Measurements from ENCODE around the gene TCF25. TPM values are rescaled to one million over a fixed set of nuclear protein-coding genes. Genes with fewer than 3 reads are reported as not detected.
A peak's percentile ranks its signal among the peaks of the same experiment; 100 is the strongest.
"Not testable (repeated sequence)": the region's sequence is repeated elsewhere in the genome, so short reads cannot be mapped to it uniquely, and the experiment has no call there.

Gene TCF25
- polyA plus RNA-seq (2013, experiment 1 of 2), result 136 TPM
- polyA plus RNA-seq (2013, experiment 2 of 2), result 136 TPM

DNA sequence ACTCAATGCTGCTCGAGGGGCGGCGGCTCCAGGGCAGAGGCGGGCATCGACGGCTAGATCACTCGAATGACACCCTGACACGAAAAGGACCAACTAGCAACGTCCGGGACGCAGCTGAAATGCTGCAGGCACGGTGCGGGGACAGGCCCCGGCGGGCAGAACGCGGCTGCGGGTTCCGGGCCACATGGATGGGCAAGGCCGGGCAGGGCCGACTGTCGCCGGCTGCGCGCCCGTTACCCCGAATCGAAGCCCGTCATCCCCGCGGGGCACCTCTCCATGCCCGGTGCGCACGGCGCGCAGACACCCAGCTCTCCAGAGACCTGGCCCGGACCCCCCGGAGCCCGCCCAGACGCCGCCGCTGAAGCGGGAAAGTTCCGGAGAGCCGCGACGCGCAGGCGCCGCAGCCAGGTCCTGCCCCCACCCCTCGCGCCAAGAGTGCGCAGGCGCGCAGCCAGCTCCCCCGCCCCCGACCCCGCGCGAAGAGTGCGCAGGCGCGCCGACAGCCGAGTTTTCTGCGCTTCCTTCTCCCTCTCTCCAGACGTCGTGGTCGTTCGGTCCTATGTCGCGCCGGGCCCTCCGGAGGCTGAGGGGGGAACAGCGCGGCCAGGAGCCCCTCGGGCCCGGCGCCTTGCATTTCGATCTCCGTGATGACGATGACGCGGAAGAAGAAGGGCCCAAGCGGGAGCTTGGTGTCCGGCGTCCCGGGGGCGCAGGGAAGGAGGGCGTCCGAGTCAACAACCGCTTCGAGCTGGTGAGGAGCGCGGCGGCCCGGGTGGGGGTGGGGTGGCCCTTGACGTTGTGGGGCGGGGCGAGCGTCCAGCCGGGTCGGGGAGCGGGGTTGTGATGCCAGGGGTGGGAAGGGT, at the start of gene TCF25:
Gene TCF25, plus strand, starts transcription at position 484 of the 863 bp plus-strand sequence. Its CDS starts 76 bp downstream, at position 560.
- peak; percentile 95 for DNase-seq (ENCODE audit: low spot score)
- peak within 1 kb of the TSS; percentile 99 for H3K9ac ChIP-seq (ENCODE audit: low read depth, low read length, poor library complexity)
- no peaks in the 10 kb centered on the region for H3K79me1 ChIP-seq (ENCODE audit: low read depth, low read length)
- H2BK120ac ChIP-seq (ENCODE audit: low read depth, low read length), result peak within 1 kb of the TSS; percentile 81
- H3K9me3 ChIP-seq (replicated peaks in 1 of 2; ENCODE audit: control insufficient read depth in 2 of 2, insufficient read depth in 1 of 2, low read depth in 1 of 2, low read length in 2 of 2), result peaks cover 2 to 12% of the 10 kb centered on the region in 2 donors
- peak within 1 kb of the TSS; percentile 99 for H3K23ac ChIP-seq (ENCODE audit: low read depth, low read length, poor library complexity)
- H2BK5ac ChIP-seq (ENCODE audit: low read length), result peak within 1 kb of the TSS; percentile 98
- peak within 1 kb of the TSS; percentile 92 for H4K8ac ChIP-seq (ENCODE audit: low read depth, low read length)
- H2AFZ ChIP-seq (ENCODE audit: low read length), result peak within 1 kb of the TSS; percentile 98
- H2AK5ac ChIP-seq (ENCODE audit: low read depth, low read length), result peak within 1 kb of the TSS; percentile 99
- no peaks in the 10 kb centered on the region for H3K27me3 ChIP-seq (ENCODE audit: control insufficient read depth in 3 of 3, insufficient read depth in 3 of 3, low read depth in 1 of 3, low read length in 3 of 3)
- H3K4ac ChIP-seq (ENCODE audit: low read length), result peak within 1 kb of the TSS; percentile 93
- peak within 1 kb of the TSS; percentile 85 for H4K91ac ChIP-seq (ENCODE audit: low read depth, low read length, poor library complexity)
- peak within 1 kb of the TSS; percentile 97 for H3K14ac ChIP-seq (ENCODE audit: low read length)
- peak within 1 kb of the TSS; percentile 99 for H3K27ac ChIP-seq (replicated peaks; ENCODE audit: low read length)
- peaks cover 5 to 8% of the 10 kb centered on the region in 2 donors for H3K4me1 ChIP-seq (ENCODE audit: control insufficient read depth in 2 of 2, insufficient read depth in 1 of 2, low read depth in 1 of 2, low read length in 2 of 2)
- peak within 1 kb of the TSS; percentile 93 for H3K4me2 ChIP-seq (ENCODE audit: insufficient read depth, low read length, poor library complexity, severe bottlenecking)
- H2BK12ac ChIP-seq (ENCODE audit: low read length), result peak within 1 kb of the TSS; percentile 41
- peak within 1 kb of the TSS; percentile 99 for H3K18ac ChIP-seq (ENCODE audit: low read length)
- H2BK15ac ChIP-seq (ENCODE audit: low read length), result peak within 1 kb of the TSS; percentile 67
- H3K36me3 ChIP-seq (replicated peaks in 1 of 2; ENCODE audit: control insufficient read depth in 2 of 2, insufficient read depth in 2 of 2, low read length in 2 of 2), result peaks cover 6 to 38% of the 10 kb centered on the region in 2 donors
- H3K4me3 ChIP-seq (ENCODE audit: low read length in 2 of 2), result peak within 1 kb of the TSS; percentile 86 to 95
- no CpG with 5 or more reads among the region's 104 CpGs for WGBS, 2 donors (ENCODE audit: extremely low coverage in 2 of 2, insufficient read length in 2 of 2, insufficient replicate concordance in 1 of 2)

DNA sequence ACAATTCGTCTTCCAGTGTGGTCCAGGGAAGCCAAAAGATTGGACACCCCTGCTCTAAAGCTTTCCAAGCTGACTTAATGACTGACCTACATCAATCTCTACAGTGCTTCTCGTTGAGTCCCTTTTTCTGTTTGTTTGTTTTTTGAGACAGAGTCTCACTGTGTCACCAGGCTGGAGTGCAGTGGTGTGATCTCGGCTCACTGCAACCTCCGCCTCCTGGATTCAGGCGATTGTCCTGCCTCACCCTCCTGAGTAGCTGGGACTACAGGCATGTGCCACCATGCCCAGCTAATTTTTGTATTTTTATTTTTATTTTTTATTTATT, 49.6 kb upstream of the TCF25 start:
- DNase-seq (ENCODE audit: low spot score), result not testable (repeated sequence)

GRCh38 chr16:89826531-89827382, 46.6 kb upstream of the TCF25 start:
- H3K4me2 ChIP-seq (ENCODE audit: insufficient read depth, low read length, poor library complexity, severe bottlenecking), result no peak overlapping the region
- no peak overlapping the region for H2AFZ ChIP-seq (ENCODE audit: low read length)
- no peak overlapping the region for H3K27ac ChIP-seq (replicated peaks; ENCODE audit: low read length)
- H2BK12ac ChIP-seq (ENCODE audit: low read length), result no peak overlapping the region
- peaks cover 0 to 3% of the 10 kb centered on the region in 2 donors for H3K36me3 ChIP-seq (replicated peaks in 1 of 2; ENCODE audit: control insufficient read depth in 2 of 2, insufficient read depth in 2 of 2, low read length in 2 of 2)
- no peak overlapping the region for H3K9ac ChIP-seq (ENCODE audit: low read depth, low read length, poor library complexity)
- H4K8ac ChIP-seq (ENCODE audit: low read depth, low read length), result no peak overlapping the region
- no peak overlapping the region for H3K18ac ChIP-seq (ENCODE audit: low read length)
- H3K4me3 ChIP-seq (ENCODE audit: low read length in 2 of 2), result peak overlapping the region in 1 of 2 donors; percentile 63
- H2BK5ac ChIP-seq (ENCODE audit: low read length), result no peak overlapping the region
- no peak overlapping the region for H2BK120ac ChIP-seq (ENCODE audit: low read depth, low read length)
- H3K14ac ChIP-seq (ENCODE audit: low read length), result no peak overlapping the region
- H3K4ac ChIP-seq (ENCODE audit: low read length), result no peak overlapping the region
- no peak for DNase-seq (ENCODE audit: low spot score)
- no CpG with 5 or more reads among the region's 26 CpGs for WGBS, 2 donors (ENCODE audit: extremely low coverage in 2 of 2, insufficient read length in 2 of 2, insufficient replicate concordance in 1 of 2)
- H4K91ac ChIP-seq (ENCODE audit: low read depth, low read length, poor library complexity), result no peak overlapping the region
- H3K27me3 ChIP-seq (ENCODE audit: control insufficient read depth in 3 of 3, insufficient read depth in 3 of 3, low read depth in 1 of 3, low read length in 3 of 3), result no peaks in the 10 kb centered on the region
- H3K79me1 ChIP-seq (ENCODE audit: low read depth, low read length), result no peaks in the 10 kb centered on the region
- H2AK5ac ChIP-seq (ENCODE audit: low read depth, low read length), result peak overlapping the region; percentile 35
- H2BK15ac ChIP-seq (ENCODE audit: low read length), result no peak overlapping the region
- peaks cover 8 to 26% of the 10 kb centered on the region in 2 donors for H3K4me1 ChIP-seq (ENCODE audit: control insufficient read depth in 2 of 2, insufficient read depth in 1 of 2, low read depth in 1 of 2, low read length in 2 of 2)
- no peaks in the 10 kb centered on the region for H3K9me3 ChIP-seq (replicated peaks in 1 of 2; ENCODE audit: control insufficient read depth in 2 of 2, insufficient read depth in 1 of 2, low read depth in 1 of 2, low read length in 2 of 2)
- no peak overlapping the region for H3K23ac ChIP-seq (ENCODE audit: low read depth, low read length, poor library complexity)

More for the DNA sequence above, 49.6 kb upstream of the TCF25 start:
- not testable (repeated sequence) for H4K8ac ChIP-seq (ENCODE audit: low read depth, low read length); H3K18ac ChIP-seq (ENCODE audit: low read length); H3K27me3 ChIP-seq (ENCODE audit: control insufficient read depth in 3 of 3, insufficient read depth in 3 of 3, low read depth in 1 of 3, low read length in 3 of 3); H3K4ac ChIP-seq (ENCODE audit: low read length); H3K27ac ChIP-seq (replicated peaks; ENCODE audit: low read length); H3K23ac ChIP-seq (ENCODE audit: low read depth, low read length, poor library complexity); H2BK12ac ChIP-seq (ENCODE audit: low read length); H3K9me3 ChIP-seq (replicated peaks in 1 of 2; ENCODE audit: control insufficient read depth in 2 of 2, insufficient read depth in 1 of 2, low read depth in 1 of 2, low read length in 2 of 2); H2BK5ac ChIP-seq (ENCODE audit: low read length); H3K79me1 ChIP-seq (ENCODE audit: low read depth, low read length); H3K14ac ChIP-seq (ENCODE audit: low read length); H3K36me3 ChIP-seq (replicated peaks in 1 of 2; ENCODE audit: control insufficient read depth in 2 of 2, insufficient read depth in 2 of 2, low read length in 2 of 2); H2BK15ac ChIP-seq (ENCODE audit: low read length); H3K4me3 ChIP-seq (ENCODE audit: low read length in 2 of 2); H2BK120ac ChIP-seq (ENCODE audit: low read depth, low read length); H3K9ac ChIP-seq (ENCODE audit: low read depth, low read length, poor library complexity); H2AFZ ChIP-seq (ENCODE audit: low read length); H3K4me2 ChIP-seq (ENCODE audit: insufficient read depth, low read length, poor library complexity, severe bottlenecking); H4K91ac ChIP-seq (ENCODE audit: low read depth, low read length, poor library complexity); H2AK5ac ChIP-seq (ENCODE audit: low read depth, low read length)
- peaks cover 6 to 22% of the 10 kb centered on the region in 2 donors for H3K4me1 ChIP-seq (ENCODE audit: control insufficient read depth in 2 of 2, insufficient read depth in 1 of 2, low read depth in 1 of 2, low read length in 2 of 2)
- WGBS, 2 donors (ENCODE audit: extremely low coverage in 2 of 2, insufficient read length in 2 of 2, insufficient replicate concordance in 1 of 2), result no CpG with 5 or more reads among the region's 5 CpGs

Measured in neuronal stem cell (in vitro differentiated cells).